NCI-H1092 (cell line): ENCODE measurements around the gene SEMA4B.

ENCODE experiments used
- DNase-seq: peaks from one replicate; lab custom pipeline; 2025; lab: John Stamatoyannopoulos, UW

The SEMA4B gene

DNA sequence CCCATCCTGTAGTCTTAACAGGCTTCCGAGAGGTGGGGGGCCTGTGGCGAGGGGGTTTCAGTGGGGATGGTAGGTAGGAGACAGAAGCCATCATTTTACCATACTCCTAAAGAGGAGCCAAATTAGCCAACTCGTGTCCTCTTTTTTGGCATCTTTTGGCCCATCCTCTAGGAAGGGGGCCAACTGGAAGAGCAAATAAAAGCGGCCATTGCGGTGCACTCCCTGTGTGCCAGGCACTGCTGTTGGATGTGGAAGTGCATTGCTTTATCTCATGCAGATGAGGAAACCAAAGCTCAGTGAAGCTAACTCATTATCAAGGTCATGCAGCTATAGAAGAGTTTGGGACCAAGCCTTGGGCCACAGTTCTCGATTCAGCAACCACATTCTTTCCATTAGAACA is 6.1 kb downstream of the SEMA4B start:
- DNase-seq: no peak

DNA sequence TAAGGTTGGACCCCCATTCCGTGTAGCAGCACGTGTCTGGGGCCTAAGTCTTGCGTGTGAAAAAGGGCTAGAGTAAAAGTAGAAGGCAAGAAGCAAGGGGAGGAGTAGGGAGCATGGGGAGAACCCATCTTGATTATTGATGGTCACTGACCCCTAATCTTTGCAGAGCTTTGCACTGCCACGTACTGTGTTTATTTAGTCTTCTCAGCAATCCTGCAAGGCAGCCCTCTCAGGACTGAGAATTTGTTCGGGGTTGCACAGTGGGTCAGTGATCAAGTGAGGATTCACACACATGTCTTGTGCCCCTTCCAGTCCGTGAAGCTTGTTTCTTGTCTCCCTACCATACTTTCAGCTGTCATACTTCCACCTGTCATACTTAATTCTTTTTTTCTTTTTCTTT is 7.2 kb downstream of the SEMA4B start:
- no peak for DNase-seq

DNA sequence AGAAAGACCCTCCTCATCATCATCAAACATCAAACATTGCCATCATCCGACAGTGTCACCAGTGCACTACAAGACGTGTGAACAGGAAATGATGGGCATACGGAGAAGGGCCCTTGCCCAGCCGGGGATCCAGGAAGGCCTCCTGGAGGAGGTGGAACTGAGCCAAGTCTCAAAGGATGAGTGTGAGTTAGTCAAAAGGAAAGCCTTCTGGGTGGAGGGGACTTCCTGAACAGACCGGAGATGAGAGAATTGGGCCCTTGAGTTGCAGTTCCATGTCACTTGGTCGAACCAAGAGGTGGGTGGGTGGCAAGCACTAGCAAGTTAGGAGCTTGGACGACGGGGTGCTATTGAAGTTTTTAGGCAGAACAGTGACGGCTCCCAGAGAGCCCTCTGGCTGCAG is 8.5 kb downstream of the SEMA4B start:
- DNase-seq: no peak

DNA sequence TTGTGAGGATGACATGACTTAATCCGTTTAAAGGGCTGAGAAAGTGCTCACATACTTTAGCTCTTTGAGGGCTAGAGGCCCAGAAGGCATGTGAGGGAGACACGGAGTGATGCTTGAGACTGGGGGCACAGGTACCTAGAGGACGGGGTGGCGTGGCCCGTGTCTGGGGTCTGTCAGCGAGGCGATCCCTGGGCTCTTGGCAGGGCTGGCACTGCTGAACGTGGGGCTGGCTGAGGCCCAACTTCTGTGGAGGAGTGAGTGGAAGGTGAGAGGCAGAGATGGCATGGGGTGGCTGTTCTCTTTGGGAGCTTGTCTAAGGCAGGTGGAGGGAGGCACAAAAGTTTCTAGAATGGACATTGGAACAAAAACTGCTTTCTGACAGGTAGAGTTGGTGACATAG is 9.5 kb downstream of the SEMA4B start:
- DNase-seq: no peak

DNA sequence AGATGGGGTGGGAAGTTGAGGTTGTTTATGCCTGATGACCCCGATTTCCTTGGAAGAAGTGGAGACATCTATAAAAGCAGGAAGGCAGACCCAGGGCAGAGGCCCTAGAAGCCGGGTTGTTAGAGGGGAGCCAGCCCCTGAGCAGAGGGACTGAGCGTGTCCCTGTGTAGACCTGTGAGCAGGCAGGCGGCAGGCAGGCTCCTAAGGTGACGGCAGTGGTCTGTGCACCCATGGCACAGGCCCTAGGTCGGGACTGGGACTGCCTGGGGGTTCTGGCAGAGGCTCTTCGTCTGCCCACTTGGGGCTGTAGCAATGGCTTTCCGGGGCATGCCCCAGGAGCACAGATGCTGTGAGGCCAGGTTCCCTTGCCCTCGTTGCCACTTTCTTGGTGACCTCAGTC is 9.9 kb downstream of the SEMA4B start:
- no peak for DNase-seq

DNA sequence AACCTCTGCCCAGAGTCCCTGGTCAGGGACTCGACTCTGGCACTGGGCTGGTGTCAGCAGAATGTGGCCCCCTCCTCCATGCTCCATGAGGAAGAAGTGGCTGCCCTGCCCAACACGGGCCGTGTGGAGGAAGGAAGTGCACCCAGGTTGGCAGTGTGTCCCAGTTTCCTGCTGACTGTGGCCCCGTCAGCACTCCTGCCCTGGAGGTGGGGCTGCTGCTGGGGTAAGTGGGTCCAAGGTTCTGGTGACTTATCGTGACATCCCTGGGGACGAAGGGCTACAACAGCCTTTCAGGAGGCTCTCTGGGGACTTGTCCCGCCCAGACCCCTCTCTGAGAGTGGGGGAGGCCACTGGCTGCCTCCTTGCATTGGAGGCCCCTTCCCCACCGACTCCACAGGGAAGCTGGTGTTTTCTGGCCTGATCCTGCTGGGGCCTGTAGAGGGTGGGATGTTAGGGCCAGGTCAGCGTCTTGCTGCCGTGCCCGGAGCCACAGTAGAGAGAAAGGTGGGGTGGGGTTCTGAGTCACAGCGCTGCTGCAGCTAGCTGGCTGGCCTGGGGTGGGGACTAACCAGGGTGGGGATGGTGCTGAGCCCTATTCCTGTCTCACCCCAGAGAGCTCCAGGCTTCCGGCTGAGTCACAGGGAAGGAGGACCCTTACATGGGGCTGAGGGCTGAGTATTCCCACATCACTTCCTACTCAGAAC is 10.5 kb downstream of the SEMA4B start:
- no peak for DNase-seq

DNA sequence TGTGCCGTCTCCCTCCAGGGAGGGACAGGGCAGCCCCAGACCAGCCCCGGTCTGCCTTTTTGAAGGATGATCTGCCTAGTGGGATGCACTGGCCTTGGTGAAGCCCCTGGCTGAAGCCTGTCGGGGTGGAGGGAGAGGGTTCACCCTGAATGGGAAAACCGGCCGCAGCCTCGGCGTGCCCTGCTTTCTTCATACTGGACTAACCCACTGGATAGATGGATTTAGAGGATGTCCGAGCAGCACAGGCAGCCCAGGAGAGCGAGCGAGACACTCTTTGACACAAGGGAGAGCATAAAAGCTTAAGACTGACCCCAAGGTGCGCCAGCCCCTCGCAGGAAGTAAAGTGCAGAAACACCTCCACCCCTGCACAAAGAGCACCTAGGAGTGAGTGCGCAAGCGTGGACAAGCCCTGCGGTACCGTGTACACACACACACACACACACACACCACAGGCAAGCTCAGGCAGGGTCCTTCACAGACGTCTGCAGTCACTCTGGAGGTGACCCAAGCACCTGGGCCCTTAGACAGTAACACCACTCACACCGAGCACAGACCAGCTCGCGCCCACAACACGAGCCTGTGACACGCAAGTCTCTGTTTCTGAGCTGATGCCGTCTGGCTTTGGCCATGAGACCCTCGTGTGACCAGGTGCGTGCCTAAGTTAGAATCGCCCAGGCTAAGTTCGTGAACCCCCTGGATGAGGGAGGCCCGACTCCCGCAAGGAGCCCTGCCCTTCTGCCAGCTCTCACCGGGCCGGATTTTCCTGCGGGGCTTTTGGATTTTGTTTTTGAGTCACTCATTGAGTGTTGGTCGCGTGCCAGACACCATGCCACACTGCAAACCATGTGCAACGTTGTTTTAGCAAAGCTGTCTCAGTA is 11.3 kb downstream of the SEMA4B start:
- DNase-seq: no peak

DNA sequence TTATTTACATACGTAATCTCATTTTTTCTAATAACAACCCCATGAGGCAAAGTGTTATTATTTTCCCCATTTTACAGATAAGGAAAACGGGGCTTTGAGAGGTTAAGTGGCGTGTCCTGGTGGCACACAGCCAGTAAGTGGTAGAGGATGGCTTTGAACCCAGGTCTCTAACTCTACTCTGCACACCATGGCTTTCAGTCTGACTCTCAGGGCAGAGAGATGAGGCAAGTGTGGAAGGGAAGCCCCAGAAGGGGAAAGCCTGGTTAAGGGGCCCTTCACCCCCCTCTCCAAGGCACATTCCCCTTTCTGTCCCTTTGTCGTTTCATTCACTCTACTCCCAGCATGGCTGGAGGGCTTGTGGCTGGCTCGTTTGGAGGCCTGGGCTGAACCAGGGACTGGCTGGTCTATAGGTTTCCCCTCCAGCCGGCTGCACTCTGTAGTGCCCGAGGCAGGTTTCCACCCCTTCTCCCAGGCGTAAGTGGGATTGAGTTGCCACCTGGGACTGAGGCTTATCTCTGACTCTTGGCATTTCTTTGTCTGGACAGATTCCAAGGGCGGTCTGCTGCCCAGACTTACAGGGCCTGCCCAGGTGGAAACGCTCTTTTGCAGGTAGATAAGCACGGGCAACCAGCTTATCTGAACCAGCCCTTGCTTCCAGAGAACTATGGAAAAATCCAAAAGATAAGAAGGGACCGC is 12.1 kb downstream of the SEMA4B start:
- DNase-seq: no peak

DNA sequence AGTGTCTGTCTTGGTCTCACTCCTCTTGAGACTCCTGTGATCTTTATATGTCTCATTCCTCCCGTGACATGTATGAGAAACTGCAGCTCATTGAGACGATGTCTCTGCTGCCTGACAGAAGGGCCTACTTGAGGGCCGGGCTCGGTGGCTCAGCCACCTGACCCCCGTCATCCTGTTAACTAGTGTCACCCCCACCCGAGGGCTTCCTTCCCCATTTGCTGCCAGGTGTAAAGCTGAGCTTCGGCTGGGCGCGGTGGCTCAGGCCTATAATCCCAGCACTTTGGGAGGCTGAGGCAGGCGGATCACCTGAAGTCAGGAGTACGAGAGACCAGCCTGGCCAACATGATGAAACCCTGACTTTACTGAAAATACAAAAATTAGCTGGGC is 12.7 kb downstream of the SEMA4B start:
- no peak for DNase-seq

DNA sequence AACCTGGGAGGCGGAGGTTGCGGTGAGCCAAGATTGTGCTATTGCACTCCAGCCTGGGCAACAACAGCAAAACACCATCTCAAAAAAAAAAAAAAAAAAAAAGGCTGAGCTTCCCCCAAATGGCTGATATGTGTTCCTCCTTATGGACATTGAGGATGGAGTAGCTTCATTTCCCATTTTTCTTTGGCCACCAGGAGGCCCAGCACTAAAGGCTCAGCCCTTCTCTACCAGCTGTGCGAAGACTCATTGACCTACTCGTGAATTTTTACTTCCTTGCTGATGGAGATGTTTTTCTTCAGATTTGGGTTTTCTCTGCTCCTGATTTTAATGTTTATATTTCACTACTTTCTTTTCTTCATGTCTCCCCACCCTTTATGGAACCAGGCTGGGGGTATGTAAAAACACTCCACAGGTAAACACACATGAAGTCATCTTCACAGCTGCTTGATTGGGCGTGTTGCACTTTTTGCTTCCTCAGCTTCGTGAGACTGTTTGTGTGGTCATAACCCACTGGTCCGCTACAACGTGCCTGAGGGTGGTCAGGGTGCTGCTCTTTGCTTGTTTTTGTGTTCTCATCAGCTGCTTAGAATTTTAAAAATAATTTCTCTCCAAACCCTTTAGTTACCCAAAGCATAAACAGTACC is 13.5 kb downstream of the SEMA4B start:
- no peak for DNase-seq

DNA sequence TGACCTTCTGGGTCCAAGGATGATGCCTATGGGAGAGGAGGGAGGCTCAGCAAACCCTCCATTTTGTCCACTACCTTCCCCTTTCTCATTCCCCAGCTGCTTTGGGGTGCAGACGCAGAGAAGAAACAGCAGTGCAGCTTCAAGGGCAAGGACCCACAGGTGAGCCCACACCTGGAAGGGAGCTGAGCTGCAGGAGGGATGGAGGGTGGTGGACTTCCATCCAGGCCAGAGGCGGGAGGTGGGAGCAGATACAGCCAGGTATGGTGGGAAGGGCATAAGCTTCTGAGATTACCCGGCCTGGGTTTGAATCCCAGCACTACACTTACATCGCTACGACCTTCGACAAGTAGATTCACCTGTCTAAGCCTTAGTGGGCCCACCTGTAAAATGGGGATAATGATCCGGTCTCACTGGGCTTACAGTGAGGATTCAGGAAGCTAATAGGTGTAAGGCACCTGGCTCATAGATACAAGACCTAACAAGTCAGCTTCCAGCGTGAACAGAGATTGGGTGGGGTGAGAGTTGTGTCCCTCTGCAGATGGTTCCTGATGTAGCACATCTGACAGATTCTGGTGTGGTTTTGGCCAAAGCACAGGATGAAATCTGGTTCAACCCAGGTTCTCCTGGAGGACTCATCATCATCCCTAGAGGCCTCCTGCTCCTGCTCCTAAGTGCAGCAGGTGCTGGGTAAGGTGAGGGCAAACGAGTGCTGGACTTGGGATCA is 16.7 kb downstream of the SEMA4B start:
- DNase-seq: no peak

DNA sequence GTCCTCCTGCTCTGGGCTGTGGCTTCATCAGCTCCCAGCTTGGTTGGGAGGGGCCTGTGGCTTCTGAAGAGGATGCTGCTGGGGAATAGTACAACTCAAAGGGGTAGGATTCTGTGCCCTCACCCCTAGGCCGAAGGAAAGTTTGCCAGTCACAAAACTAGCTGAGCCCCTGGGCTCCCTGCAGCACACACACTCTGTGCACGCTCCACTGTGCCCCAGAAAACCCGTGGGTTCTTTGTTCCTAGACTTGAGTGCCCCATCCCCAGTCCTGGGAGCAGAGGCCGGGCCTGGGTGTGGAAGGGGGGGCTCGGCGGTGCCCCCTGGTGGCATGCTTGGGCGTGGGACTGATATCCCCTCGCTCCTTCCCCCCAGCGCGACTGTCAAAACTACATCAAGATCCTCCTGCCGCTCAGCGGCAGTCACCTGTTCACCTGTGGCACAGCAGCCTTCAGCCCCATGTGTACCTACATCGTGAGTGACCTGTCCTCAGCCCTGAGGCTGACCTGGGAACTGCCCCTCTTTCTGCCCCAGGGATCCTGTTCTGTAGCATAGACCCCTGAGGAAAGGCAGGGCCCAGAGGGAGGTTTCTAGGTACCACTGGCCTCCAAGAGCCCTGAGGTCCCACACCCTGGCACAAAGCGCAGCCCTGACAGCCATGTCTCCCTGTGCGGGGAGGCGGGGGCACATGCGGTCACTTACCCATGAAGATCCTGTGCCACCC is 18.5 kb downstream of the SEMA4B start:
- DNase-seq: no peak

DNA sequence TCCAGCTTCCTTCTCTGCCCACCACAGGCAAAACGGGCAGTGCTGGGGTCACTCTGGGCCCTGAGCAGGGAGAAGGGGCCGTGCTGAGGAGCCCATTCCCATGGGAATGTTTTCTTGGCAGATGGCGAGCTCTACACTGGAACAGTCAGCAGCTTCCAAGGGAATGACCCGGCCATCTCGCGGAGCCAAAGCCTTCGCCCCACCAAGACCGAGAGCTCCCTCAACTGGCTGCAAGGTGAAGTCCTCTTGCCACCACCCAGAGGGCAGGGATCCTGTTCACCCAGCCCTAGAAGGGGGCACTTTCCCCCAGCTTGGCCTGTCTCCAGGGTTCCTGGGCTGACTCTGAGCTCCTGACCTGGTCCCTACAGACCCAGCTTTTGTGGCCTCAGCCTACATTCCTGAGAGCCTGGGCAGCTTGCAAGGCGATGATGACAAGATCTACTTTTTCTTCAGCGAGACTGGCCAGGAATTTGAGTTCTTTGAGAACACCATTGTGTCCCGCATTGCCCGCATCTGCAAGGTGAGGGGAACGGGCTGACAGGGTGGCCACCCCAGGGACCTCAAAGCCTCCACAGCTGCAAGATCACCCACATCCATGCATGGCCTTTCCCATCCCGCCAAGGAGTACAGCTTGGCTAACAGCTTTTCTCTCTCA is 20.2 kb downstream of the SEMA4B start:
- DNase-seq: no peak

DNA sequence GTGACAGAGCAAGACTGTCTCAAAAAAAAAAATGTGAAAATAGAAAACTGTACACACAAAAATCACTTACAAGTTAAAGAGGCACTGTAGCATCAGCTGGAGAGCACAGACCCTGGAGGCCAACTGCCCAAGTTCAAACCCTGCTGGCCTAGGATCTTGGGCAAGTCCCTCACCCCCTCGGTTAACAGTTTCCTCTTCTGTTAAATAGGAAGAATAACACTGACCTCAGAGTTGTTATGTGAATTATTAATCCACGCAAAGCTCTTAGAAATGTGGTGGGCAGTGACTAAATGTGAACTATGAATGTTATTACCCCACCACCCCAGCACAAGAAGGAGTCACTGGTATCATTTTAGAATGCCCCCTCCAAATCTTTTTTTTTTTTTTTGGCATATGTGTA is 21.4 kb downstream of the SEMA4B start:
- DNase-seq: no peak

DNA sequence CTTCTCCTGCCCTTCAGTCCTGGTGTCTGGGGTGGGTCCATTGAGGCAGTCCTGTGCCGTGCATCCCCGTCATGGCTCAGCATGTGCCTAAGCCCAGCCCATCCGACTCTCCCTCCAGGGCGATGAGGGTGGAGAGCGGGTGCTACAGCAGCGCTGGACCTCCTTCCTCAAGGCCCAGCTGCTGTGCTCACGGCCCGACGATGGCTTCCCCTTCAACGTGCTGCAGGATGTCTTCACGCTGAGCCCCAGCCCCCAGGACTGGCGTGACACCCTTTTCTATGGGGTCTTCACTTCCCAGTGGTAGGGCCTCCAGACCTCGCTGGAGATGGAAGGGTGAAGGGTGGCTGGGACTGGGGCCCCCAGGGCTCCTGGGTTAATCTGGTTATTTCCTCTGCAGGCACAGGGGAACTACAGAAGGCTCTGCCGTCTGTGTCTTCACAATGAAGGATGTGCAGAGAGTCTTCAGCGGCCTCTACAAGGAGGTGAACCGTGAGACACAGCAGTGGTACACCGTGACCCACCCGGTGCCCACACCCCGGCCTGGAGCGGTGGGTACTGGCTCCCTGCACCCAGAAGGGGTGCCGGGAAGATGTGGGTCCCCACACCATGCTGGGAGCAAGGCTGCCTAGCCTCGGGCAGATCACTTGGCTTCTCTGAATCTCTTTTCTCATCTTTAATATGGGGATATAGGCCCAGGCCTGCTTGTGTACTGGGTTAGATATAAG is 22.5 kb downstream of the SEMA4B start:
- no peak for DNase-seq

DNA sequence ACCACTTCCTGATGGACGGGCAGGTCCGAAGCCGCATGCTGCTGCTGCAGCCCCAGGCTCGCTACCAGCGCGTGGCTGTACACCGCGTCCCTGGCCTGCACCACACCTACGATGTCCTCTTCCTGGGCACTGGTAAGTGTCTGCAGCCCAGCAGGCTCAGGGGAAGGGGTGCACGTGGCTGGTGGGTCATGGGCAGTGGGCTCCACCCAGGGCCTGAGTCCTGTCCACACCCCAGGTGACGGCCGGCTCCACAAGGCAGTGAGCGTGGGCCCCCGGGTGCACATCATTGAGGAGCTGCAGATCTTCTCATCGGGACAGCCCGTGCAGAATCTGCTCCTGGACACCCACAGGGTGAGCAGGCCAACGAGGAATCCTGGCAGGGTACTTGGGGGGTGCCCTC is 23.9 kb downstream of the SEMA4B start:
- no peak for DNase-seq

DNA sequence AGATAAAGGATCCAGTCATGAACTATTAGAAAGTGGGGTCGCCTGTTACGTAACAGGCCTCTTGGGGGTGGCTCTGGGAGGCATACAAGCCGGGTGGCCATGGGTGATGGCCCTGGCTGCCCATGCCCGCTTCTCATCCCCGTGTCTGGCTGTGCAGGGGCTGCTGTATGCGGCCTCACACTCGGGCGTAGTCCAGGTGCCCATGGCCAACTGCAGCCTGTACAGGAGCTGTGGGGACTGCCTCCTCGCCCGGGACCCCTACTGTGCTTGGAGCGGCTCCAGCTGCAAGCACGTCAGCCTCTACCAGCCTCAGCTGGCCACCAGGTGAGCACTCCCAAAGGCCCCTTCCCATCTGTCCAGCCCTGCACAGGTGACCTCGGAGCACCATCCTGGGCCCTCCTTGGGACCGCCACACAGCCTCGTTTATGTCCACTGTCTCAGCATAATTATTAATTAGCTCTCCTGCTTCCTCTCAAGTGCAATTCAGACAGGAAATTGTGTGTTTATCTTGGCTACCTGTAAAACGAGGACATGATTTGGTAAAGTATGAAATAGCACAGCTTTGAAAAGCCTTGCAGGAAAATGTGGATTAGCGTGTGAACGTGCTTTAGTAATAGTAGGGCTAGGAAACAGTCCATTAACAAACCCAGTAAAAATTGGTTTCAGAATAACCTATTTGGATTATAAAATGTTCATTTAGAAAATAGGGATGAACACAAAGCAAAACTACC is 24.5 kb downstream of the SEMA4B start:
- DNase-seq: peak; percentile 29

DNA sequence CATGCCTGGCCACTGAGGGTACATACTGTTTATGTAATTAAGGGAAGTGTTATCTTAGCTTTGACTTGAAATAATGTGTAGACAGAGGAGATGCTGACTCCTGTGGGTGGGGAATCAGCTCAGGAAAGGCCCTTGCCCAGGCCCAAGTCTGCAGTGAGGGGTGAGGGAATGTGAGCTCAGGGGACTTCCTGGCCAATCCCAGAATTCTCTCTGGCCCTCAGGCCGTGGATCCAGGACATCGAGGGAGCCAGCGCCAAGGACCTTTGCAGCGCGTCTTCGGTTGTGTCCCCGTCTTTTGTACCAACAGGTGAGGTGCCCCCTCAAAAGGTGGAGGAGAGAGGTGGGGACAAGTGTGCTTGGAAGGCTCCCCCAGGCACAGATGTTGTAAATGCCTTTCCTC is 26.2 kb downstream of the SEMA4B start:
- no peak for DNase-seq
